GM21737 (cell line): Measurements from ENCODE around the gene PLEKHA7.

ENCODE experiments used
- ATAC-seq: cut with Tn5 transposase; IDR thresholded peaks from one replicate; pipeline ENCODE4 v1.9.1; 2021; ENCODE audit warnings: mild to moderate bottlenecking, moderate library complexity; ENCODE audit not compliant: unreplicated experiment

PLEKHA7 gene

GRCh38 chr11:16778876-16779275, 235.3 kb downstream of the PLEKHA7 start:
- no peak for ATAC-seq

GRCh38 chr11:16778286-16778685, 235.9 kb downstream of the PLEKHA7 start:
- ATAC-seq = no peak

- no peak for ATAC-seq
These were observed 236.6 kb downstream of the PLEKHA7 start for GRCh38 chr11:16777613-16777975.

DNA sequence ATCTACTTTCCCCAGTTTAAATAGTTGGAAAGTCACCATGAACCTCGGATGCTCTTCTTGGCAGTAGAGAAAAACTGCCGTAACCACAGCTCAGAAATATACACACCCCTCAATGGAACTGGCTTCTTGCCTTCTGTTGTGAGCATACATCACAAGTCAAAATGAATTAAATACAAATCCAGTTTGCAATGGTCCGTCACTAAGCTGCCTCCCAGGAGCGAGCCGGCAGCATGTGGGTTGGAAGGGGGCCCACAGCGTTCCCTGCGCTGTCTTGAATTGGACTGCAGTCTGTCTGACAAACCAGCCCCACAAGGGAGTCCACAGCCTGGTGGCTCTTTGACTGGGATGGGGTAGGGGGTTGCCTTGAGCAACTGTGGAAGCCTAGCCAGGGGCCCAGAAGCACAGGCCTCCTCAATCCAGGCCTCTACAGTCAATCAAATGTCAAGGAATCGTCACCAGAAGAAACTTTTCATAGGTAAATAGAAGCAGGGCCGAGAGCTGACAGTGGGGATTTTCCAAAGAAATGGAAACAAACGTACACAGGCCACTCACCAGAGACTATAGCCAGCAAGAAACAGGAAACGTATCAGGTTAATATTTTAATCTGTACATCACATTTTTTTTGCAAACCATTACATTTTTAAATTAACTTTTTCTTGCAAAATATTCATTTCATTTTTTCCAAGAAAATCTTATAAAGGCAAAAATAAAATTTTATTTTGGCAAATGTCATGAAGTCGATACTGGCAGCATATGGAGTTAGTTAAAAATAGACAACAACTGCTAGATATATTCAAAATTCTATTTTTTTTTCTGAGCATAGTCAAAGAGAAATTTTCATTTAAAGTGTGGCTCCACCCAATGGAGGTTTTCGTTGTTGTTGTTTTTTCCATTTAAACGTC, 237.3 kb downstream of the PLEKHA7 start:
- no peak for ATAC-seq

DNA sequence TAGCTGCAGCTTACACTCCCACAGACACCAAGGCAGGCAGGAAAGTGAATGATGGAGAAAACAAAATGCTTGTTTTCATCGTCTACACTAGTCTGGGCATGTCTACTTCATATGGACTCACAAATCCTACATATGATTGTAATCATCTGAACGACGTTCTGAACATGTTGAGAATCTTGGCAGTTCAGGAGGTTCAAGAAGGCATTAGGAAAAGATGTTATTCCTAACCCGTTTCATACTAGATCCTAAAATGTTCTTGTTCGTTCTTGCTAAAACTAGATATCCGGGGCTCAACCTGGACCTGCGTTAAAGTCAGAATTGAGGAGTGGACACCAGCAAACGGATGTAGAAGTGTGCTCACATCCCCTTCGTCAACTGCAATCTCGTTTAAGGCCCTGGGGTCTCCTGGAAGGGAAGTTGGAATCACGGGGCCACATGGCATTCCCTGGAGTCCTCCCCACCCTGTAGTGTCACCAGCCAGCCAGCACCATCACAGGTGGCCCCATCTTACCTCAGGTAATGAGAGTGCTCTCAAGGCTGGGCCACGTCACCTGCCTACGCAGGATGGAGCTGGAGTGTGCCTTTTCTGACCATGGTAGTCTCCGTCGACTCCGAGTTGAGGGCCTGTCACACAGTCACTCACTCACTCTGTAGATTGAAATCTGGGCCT, 238.5 kb downstream of the PLEKHA7 start:
- no peak for ATAC-seq

DNA sequence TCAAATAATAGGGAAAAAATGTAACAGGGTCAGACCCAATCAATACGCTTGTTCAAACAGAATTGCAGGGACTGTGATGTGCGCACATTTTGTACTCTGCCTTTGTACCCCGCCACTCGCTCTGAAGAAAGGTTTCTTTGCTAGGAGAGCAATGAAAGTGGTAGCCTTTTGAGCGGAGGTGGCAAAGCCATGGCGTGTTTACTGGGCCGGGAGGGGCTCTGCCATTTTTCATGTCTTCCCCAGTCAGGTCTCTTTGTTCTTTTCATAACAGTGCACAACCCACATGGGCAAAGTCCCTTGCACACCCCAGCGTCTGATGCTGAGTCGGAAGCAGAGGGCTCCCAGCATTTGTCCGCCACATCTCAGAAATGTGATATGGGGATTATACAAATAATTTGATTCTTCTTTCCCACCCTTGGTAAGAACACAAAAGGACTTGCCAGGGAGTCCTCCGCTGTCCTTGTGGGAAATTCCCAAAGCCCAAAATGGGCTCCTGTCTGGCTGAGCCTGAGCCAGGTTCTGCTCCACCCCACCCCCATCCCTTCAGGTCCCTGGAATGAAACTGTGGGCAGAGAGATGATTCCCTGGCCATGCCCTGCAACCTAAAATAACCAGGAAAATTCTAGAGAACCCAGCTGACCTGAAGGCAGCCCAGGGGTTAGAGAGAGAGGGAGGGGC, 239.1 kb downstream of the PLEKHA7 start:
- ATAC-seq = no peak

- ATAC-seq = no peak
These were observed 240.0 kb downstream of the PLEKHA7 start for GRCh38 chr11:16773981-16774935.

DNA sequence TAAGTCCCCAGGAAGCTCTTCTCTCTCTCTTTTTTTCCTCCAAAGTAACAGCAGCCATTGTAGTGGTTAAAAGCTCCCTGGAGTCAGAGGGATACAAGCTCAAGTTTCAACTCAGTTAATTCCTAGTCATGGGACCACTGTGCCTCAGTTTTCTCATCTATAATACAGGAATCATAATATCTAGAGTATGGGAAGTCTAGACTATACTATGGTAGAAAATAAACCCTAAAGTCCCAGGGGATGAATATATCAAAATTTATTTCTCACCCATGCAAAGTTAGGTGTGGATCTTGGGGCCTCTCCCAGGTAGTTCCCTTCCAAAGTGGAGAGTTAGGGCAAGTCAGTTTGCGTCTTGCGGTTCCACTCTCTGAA, 242.1 kb downstream of the PLEKHA7 start:
- ATAC-seq = no peak

DNA sequence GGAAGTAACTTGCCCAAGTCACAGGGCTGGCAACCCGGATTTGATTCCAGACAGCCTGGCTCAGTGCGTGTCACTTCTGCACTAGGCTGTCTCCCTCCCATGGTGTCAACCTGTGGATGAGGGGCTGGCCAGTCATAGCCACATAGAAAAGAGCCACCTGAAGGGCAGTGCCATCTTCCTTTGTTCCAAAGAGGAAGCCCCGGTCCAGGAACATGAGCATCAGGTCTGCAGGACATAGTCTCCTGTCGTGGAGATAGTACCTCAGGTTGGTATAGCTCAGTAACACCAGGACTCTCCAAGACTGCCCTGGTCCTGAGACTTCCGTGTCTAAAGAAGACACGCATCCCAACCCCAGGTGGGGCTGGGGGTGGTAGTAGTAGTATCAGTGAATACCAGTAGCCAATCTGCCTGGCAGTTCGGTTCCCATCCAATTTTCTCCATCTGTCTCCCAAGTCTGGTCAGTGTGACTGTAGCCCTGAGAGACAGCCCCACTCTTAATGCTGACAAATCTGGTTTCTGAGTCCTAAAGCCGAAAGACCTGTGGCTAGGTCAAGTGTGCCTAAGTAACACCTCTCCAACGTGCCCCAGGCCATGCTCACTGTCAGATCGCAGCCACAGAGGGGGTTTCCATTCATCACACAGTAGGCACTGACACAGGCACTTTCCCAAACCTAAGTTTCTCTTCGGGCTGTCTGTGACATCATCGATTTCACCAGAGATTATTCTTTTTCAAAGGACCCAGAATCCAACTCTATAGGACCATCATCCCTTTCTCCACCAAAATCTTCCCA, 242.7 kb downstream of the PLEKHA7 start:
- ATAC-seq = no peak

GRCh38 chr11:16770016-16770415, 244.2 kb downstream of the PLEKHA7 start:
- ATAC-seq = no peak

GRCh38 chr11:16769386-16769785, 244.8 kb downstream of the PLEKHA7 start:
- ATAC-seq = no peak

DNA sequence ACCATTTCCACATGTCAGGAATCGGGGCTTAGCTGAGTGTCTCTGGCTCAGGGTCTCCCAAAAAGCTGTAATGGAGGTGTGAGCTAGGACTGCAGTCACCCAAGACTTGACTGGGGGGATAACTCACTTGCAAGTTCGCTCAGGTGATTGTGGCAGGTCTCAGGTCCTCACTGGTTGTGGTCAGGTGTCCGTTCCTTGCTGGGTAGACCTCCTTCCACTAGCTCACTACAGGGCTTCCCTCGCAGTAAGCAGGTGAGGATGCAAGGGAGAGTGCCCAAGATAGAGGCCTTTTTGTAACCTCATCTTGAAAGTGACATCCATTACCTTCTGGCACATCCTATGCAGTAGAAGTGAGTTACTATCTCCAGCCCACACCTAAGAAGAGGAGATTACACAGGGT, 246.3 kb downstream of the PLEKHA7 start:
- no peak for ATAC-seq

DNA sequence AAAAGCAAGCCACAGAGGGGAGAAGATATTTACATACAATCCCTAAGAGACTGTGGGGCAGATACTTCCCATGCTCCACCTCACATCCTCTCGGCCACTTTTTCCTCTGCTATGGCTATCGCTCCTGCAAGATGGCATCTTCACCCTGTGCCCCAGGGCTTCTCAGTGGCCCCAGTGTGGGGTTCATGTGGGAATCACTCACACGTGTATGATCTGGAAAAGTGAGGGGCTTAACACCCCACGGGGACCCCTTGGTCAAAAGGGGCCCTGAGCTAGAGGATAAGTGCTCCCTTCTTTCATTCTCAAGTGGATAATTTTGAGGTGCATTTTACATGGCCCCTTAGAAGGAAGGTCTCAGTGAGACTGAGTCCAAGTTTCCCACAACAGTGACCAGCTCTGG, 247.1 kb downstream of the PLEKHA7 start:
- no peak for ATAC-seq

DNA sequence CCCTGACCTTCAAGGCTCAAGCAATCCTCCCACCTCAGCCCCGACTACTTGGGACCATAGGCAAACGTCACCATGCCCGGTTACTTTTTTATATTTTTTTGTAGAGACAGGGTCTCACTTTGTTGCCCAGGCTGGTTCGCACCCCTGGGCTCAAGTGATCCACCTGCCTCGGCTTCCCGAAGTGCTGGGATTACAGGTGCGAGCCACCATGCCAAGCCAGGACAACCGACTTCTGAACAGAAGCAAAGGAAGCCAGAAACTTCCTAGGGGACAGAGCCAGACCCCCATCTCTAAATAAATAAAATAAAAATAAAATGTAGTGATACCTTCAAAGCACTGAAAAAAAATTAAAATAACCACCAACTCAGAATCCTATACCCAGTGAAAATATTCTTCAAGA, 249.3 kb downstream of the PLEKHA7 start:
- no peak for ATAC-seq

DNA sequence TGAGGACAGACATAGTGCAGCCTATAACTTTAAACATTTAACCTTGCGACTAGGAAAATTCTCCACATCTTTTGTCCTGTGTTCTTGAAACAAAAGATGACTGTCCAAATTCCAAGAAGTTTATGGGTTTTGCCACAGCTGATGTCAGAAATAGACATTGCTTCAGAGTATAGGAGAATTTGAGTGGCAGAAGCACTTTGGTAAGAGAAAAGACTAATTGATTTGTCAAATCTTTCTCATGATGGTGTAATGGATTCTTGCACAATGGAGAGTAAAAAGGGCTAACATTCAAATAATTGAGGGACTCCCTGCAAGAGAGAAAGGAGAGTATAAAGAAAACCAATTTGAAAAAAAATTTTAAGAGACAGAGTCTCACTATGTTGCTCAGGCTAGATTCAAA, 250.5 kb downstream of the PLEKHA7 start:
- no peak for ATAC-seq

GRCh38 chr11:16759857-16760508, 254.2 kb downstream of the PLEKHA7 start:
- no peak for ATAC-seq

DNA sequence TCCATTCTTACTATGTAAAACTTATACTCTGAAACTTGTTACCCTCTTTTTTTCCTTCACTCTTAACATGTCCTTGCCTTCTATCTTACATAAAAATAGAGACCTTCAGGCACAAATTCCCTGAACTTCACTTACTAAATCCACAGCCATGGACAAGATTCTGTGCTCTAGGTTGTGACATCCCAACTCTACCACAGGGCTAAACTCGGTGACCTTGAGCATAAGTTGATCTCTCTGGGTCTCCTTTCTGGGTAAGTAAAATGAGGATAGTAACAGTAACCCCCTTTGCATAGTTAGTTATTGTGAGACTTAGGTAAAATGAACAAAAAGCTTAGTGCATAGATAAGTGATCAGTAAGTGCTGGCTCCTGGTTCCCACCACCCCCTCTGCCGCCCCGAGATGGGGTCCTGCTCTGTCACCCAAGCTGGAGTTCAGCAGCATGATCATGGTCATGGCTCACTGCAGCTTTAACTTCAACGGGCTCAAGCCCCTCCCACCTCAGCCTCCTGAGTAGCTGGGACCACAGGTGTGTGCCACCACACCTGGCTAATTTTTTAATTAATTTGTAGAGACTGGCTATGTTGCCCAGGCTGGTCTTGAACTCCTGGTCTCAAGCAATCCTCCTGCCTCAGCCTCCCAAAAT, 255.7 kb downstream of the PLEKHA7 start:
- no peak for ATAC-seq

DNA sequence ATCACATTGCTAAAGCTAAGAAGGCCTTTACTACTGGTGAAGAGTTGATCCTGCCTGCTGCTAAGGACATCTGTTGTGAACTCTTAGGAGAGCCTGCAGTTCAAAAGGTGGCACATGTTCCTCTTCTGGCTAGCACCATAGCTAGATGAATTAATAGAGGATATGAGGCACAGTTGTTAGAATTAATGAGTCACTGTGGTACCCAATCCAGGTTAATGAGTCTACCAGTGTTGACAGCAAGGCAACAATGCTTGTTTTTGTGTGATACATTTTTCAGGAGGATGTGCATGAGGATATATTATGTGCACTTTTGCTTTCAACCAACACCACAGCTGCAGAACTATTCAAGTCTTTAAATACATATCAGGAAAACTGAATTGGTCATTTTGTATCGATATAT, 263.8 kb downstream of the PLEKHA7 start:
- ATAC-seq = peak; percentile 49

- peak; percentile 53 for ATAC-seq
These were observed 264.5 kb downstream of the PLEKHA7 start for GRCh38 chr11:16749666-16750065.
